ENCODE results near the gene NEBL.
"Not testable (repeated sequence)": the region's sequence is repeated elsewhere in the genome, so short reads cannot be mapped to it uniquely, and the experiment has no call there.

The NEBL gene, protein sequence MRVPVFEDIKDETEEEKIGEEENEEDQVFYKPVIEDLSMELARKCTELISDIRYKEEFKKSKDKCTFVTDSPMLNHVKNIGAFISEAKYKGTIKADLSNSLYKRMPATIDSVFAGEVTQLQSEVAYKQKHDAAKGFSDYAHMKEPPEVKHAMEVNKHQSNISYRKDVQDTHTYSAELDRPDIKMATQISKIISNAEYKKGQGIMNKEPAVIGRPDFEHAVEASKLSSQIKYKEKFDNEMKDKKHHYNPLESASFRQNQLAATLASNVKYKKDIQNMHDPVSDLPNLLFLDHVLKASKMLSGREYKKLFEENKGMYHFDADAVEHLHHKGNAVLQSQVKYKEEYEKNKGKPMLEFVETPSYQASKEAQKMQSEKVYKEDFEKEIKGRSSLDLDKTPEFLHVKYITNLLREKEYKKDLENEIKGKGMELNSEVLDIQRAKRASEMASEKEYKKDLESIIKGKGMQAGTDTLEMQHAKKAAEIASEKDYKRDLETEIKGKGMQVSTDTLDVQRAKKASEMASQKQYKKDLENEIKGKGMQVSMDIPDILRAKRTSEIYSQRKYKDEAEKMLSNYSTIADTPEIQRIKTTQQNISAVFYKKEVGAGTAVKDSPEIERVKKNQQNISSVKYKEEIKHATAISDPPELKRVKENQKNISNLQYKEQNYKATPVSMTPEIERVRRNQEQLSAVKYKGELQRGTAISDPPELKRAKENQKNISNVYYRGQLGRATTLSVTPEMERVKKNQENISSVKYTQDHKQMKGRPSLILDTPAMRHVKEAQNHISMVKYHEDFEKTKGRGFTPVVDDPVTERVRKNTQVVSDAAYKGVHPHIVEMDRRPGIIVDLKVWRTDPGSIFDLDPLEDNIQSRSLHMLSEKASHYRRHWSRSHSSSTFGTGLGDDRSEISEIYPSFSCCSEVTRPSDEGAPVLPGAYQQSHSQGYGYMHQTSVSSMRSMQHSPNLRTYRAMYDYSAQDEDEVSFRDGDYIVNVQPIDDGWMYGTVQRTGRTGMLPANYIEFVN

DNA sequence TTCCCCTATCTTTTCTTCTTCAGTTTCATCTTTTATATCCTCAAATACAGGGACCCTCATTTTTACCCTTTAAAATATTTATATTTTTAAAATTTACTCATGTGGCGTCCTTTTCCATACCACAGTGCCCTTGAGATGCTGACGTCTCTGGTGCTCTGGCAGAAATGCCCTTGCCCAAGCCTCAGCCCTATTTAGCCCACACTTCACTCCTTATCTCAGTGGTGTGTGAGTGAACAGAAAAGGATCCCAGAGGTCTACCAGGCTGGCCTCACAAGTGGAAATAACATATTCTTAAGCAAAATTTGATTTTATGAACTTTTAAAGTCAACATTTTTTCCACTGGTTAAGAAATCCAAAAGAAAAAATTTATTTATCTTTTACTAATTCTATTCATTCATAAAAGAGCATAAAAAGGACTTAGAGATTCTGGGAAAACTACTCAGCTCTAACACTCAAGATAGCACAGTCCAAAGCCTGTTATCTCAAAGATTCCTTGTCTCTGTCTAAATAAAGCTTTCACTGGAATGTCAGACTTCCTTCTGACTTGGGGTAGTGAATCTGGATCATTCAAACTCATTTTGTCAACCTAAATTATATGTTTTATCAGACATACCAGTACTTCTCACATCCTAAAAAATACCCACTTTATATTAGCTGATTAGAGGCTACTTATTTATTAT is at the start of gene NEBL:
Gene NEBL, minus strand, starts transcription at position 166 of the 680 bp plus-strand sequence. Its CDS starts 106 bp downstream, at position 60.
- Histone ChIP-seq H3K27me3 (ENCODE audit: control insufficient read depth, insufficient read depth, low read length) (no peaks in the 10 kb centered on the region), H3K36me3 (ENCODE audit: control insufficient read depth, insufficient read depth, low read length) (no peaks in the 10 kb centered on the region), H3K4me3 (ENCODE audit: low read length) (no peak within 1 kb of the TSS), H3K4me1 (ENCODE audit: control insufficient read depth, insufficient read depth, low read length) (peaks cover 5% of the 10 kb centered on the region), H3K9ac (ENCODE audit: low read length) (no peak within 1 kb of the TSS), H3K9me3 (ENCODE audit: control insufficient read depth, low read length) (no peaks in the 10 kb centered on the region)

DNA sequence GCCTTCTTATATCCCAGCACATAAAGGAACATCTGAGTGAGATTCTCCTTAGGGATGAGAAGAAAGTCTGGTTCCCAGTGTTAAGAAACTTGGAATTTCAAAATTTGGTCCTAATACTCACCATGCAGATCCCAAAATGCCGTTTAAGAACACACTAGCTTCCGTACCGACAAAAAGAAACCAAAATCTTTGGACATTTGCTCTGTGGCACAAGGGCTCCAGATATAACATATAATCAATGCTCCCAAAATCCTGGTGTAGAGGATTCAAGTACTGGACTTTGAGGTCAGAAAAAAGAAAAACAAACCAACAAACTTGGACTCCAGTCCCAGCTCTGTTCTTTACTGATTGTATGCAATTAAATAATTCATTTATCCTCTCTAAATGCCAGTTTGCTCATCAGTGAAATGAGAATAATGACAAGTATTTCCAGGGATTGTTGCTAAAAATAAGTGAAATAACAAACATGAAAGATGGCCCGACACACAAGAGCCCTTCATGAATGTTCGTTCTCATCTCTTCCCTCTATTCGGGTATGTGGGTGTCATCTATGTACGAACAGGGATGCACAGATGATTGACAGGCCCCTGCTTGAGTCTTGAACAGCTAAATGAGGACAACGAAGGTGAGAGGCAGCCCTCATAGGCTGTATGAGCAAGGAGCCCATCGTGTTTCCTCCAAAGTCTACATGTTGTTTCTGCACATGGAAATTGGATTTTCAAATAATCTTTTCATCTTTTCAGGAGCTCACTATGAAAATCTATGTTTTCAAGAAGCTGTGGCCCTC is 48.6 kb upstream of the NEBL start:
- Histone ChIP-seq H3K36me3 (ENCODE audit: control insufficient read depth, insufficient read depth, low read length) (no peaks in the 10 kb centered on the region), H3K4me3 (ENCODE audit: low read length) (no peak overlapping the region), H3K9ac (ENCODE audit: low read length) (no peak overlapping the region), H3K9me3 (ENCODE audit: control insufficient read depth, low read length) (no peaks in the 10 kb centered on the region), H3K4me1 (ENCODE audit: control insufficient read depth, insufficient read depth, low read length) (no peaks in the 10 kb centered on the region), H3K27me3 (ENCODE audit: control insufficient read depth, insufficient read depth, low read length) (no peaks in the 10 kb centered on the region)

DNA sequence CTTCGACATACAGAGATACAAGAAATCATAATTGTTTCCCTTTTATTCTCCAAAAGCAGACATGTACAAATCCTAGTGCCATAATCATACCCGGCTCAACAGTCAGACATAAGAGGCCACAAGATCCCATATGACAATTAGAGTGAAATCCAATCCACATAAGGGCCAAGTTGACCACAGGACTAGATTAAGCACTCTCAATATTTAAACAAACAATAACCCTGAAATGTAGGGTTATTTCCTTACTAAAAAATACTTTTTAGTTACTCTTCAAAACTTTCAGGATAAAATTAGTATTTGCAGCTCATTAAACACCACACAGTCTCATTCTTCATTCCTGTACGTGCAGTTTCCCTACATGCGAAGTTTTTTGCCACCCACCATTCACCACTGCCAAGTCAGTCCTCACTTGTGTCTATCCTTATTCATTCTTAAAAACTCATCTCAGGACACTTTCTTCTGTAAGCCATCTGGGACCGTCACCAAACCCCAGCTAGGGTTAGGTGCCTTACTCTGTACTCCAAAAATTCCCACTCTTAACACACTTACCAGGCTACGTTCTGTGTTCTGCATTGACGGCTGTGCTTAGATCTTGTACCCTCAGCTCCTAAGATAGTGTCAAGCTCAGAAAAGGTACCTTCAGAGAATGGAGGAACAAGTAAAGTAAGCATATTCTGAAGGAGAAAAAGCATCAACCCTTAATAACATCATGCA is 47.8 kb upstream of the NEBL start:
- no peak overlapping the region for H3K9ac ChIP-seq (ENCODE audit: low read length)
- H3K4me1 ChIP-seq (ENCODE audit: control insufficient read depth, insufficient read depth, low read length) = no peaks in the 10 kb centered on the region
- no peaks in the 10 kb centered on the region for H3K36me3 ChIP-seq (ENCODE audit: control insufficient read depth, insufficient read depth, low read length)
- no peaks in the 10 kb centered on the region for H3K9me3 ChIP-seq (ENCODE audit: control insufficient read depth, low read length)
- no peaks in the 10 kb centered on the region for H3K27me3 ChIP-seq (ENCODE audit: control insufficient read depth, insufficient read depth, low read length)
- no peak overlapping the region for H3K4me3 ChIP-seq (ENCODE audit: low read length)

DNA sequence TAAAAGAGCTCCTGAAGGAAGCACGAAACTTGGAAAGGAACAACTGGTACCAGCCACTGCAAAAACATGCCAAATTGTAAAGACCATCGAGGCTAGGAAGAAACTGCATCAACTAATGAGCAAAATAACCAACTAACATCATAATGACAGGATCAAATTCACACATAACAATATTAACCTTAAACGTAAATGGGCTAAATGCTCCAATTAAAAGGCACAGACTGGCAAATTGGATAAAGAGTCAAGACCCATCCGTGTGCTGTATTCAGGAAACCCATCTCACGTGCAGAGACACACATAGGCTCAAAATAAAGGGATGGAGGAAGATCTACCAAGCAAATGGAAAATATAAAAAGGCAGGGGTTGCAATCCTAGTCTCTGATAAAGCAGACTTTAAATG is 42.3 kb upstream of the NEBL start:
- H3K9me3 ChIP-seq (ENCODE audit: control insufficient read depth, low read length); H3K36me3 ChIP-seq (ENCODE audit: control insufficient read depth, insufficient read depth, low read length); H3K9ac ChIP-seq (ENCODE audit: low read length); H3K4me3 ChIP-seq (ENCODE audit: low read length); H3K27me3 ChIP-seq (ENCODE audit: control insufficient read depth, insufficient read depth, low read length); H3K4me1 ChIP-seq (ENCODE audit: control insufficient read depth, insufficient read depth, low read length): not testable (repeated sequence)

DNA sequence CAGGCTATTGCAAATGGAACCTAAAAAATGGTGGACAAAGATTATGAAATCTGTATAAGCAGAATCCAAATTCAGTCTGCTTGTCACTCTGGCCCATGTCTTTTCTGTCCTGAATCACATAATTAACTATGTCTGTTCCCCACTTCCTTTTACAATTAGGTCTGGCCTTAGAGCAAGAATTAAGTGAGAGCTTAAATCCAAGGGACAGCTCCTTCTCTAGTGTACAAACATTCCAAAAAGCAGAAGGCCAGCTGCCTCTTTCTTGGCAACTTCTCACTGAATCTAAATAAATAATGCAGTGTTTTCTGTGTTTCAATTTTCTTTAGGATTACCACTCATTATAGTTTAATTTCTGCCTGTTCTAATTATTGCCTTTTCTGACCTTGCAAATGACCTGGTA is 39.3 kb upstream of the NEBL start:
- Histone ChIP-seq H3K4me3 (ENCODE audit: low read length) (no peak overlapping the region), H3K9ac (ENCODE audit: low read length) (no peak overlapping the region), H3K27me3 (ENCODE audit: control insufficient read depth, insufficient read depth, low read length) (no peaks in the 10 kb centered on the region), H3K9me3 (ENCODE audit: control insufficient read depth, low read length) (no peaks in the 10 kb centered on the region), H3K36me3 (ENCODE audit: control insufficient read depth, insufficient read depth, low read length) (no peaks in the 10 kb centered on the region), H3K4me1 (ENCODE audit: control insufficient read depth, insufficient read depth, low read length) (no peaks in the 10 kb centered on the region)

DNA sequence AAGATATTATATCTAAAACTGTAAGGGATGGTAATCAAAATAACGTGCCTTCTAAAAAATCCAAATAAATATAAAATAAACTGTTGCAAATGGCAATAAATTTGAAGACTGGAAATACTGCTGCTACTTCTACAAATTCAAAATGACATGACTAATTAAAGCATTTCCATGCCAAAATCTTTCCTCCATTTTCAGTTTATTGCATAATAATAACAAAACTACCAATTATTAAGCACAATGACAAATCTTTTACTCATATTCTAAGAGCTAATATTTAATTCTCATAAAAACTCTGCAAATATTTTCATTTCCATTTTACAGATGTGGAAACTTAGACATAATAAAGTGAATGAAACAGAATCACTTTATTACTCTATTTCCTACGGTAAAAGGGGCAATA is 38.8 kb upstream of the NEBL start:
- Histone ChIP-seq H3K9me3 (ENCODE audit: control insufficient read depth, low read length) (no peaks in the 10 kb centered on the region), H3K9ac (ENCODE audit: low read length) (no peak overlapping the region), H3K4me3 (ENCODE audit: low read length) (no peak overlapping the region), H3K27me3 (ENCODE audit: control insufficient read depth, insufficient read depth, low read length) (no peaks in the 10 kb centered on the region), H3K36me3 (ENCODE audit: control insufficient read depth, insufficient read depth, low read length) (no peaks in the 10 kb centered on the region), H3K4me1 (ENCODE audit: control insufficient read depth, insufficient read depth, low read length) (no peaks in the 10 kb centered on the region)

DNA sequence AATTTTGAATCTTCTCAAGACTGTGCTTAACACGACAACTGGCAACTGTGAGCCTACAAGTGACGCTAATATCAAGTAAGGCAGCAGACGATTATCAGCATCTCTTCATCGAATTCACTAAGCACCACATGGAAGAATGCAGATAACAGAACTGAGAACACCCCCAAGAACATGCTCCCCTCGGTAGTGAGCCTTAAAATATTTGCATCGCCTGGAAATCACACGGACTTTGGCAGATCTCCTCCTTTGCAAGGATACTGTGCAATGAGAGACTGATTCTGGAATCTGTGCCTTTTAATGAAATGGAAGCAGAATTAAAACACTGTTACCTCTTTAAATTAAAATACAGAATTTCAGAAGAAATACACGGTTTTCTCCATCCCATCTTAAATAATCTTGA is 38.2 kb upstream of the NEBL start:
- no peak overlapping the region for H3K4me3 ChIP-seq (ENCODE audit: low read length)
- H3K4me1 ChIP-seq (ENCODE audit: control insufficient read depth, insufficient read depth, low read length) = no peaks in the 10 kb centered on the region
- H3K9me3 ChIP-seq (ENCODE audit: control insufficient read depth, low read length) = no peaks in the 10 kb centered on the region
- no peaks in the 10 kb centered on the region for H3K27me3 ChIP-seq (ENCODE audit: control insufficient read depth, insufficient read depth, low read length)
- H3K36me3 ChIP-seq (ENCODE audit: control insufficient read depth, insufficient read depth, low read length) = no peaks in the 10 kb centered on the region
- no peak overlapping the region for H3K9ac ChIP-seq (ENCODE audit: low read length)

DNA sequence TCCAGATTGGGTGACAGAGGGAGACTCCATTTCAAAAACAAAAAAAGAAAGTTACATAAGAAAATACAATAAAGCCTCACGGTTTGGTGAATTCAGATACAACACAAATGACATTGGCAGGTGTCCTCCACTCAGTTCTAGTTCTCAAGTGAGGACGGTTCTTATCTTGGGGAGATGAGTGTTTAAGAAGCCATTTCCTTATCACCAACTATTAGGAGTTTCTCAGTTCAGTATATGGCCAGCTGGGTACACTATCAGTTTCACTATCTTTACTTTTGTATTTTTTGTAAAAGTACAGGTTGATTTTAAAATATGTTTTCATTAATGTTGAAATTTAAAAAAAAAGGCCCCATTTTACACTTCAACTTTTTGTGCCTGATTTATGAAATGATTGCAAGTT is 36.6 kb upstream of the NEBL start:
- no peak overlapping the region for H3K4me3 ChIP-seq (ENCODE audit: low read length)
- no peaks in the 10 kb centered on the region for H3K4me1 ChIP-seq (ENCODE audit: control insufficient read depth, insufficient read depth, low read length)
- no peaks in the 10 kb centered on the region for H3K27me3 ChIP-seq (ENCODE audit: control insufficient read depth, insufficient read depth, low read length)
- no peaks in the 10 kb centered on the region for H3K9me3 ChIP-seq (ENCODE audit: control insufficient read depth, low read length)
- no peak overlapping the region for H3K9ac ChIP-seq (ENCODE audit: low read length)
- no peaks in the 10 kb centered on the region for H3K36me3 ChIP-seq (ENCODE audit: control insufficient read depth, insufficient read depth, low read length)

DNA sequence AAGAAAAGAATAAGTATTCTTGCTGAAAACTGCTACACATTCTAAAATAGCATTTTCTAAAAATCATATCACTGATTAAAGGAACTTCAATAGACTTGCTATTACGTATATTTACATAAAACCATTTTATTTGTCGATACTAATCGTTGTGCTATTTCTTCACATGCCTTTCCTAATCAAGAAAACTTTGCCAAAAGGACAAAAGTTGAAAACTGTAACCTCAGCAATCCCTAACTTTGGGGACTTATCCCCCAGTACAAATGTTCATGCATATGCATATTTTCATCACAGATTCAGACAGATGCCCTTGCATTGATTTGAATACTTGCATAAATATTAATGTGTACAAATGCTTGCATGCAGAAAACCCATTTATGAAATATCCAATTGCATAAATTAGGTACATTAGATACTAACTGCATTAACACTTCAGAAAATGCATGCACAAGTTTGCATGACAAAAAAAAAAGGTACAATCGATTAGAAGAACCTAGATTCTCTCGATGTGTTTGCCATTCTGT is 35.6 kb upstream of the NEBL start:
- H3K9me3 ChIP-seq (ENCODE audit: control insufficient read depth, low read length) = no peaks in the 10 kb centered on the region
- no peaks in the 10 kb centered on the region for H3K4me1 ChIP-seq (ENCODE audit: control insufficient read depth, insufficient read depth, low read length)
- H3K9ac ChIP-seq (ENCODE audit: low read length) = no peak overlapping the region
- no peaks in the 10 kb centered on the region for H3K27me3 ChIP-seq (ENCODE audit: control insufficient read depth, insufficient read depth, low read length)
- H3K4me3 ChIP-seq (ENCODE audit: low read length) = no peak overlapping the region
- H3K36me3 ChIP-seq (ENCODE audit: control insufficient read depth, insufficient read depth, low read length) = no peaks in the 10 kb centered on the region

DNA sequence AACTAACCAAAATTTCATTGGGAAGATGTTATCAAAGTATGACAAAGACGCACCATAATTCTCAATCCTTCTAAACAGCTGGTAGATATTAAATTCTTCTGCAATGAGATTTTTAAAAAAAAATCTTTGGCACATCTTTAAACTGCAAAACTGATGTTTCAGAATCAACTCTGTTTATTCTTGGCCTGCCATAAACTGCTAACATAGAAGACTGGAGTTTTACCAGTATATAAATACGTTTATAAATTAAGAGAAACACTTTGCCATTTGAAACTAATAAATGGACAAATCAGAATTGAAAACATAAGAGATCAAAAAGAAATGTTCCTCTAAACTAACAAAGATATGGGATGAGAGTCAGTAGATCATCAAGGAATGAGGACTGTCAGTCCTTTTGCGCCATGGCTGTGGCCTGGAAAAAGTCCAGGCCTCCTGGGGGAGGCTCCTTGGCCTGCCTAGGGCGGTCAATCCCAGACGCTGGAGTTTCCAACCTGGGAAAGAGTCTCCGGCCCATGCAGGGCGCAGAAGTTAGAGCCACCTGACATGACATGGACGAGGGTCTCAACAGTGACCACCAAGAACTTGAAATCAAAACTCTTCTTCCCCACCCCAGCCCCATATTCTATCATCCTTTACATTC is 34.2 kb upstream of the NEBL start:
- H3K4me3 ChIP-seq (ENCODE audit: low read length) = no peak overlapping the region
- H3K36me3 ChIP-seq (ENCODE audit: control insufficient read depth, insufficient read depth, low read length) = no peaks in the 10 kb centered on the region
- H3K27me3 ChIP-seq (ENCODE audit: control insufficient read depth, insufficient read depth, low read length) = no peaks in the 10 kb centered on the region
- no peaks in the 10 kb centered on the region for H3K9me3 ChIP-seq (ENCODE audit: control insufficient read depth, low read length)
- no peak overlapping the region for H3K9ac ChIP-seq (ENCODE audit: low read length)
- no peaks in the 10 kb centered on the region for H3K4me1 ChIP-seq (ENCODE audit: control insufficient read depth, insufficient read depth, low read length)
